Measurements from ENCODE around the gene PTPN1. TPM values are rescaled to one million over a fixed set of nuclear protein-coding genes. Genes with fewer than 3 reads are reported as not detected.
"Not testable (repeated sequence)": the region's sequence is repeated elsewhere in the genome, so short reads cannot be mapped to it uniquely, and the experiment has no call there.

Gene PTPN1
- total and polyA plus RNA-seq, 2 of the 13 experiments (the other 11 are each of a cell fraction or from before 2014, with no cell fraction given), result 17.7 to 37.2 TPM

DNA sequence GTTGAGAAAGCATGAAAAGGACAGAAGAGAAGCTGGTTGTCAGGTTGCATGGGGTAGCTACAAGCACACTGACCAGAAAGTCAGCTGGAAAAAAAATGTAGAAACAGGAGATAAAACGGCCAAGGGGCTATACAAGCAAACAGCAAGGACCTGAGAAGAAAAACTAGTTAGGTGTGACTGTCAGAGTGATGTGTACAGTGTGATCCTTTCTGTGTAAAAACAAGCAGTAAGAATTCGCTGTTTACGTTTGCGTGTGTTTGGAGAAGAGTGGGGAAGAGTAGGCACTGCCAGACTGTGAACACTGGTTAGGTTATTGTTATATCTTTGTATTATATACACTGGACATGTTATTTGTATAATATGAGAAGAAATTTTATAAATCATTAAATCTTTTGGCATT lies 28.1 kb downstream of the PTPN1 start:
- TF ChIP-seq ZNF564 (CRISPR knock-in tag; IDR thresholded peaks at IDR 0.05), result no peak
- no peak for TF ChIP-seq GATAD1 (CRISPR knock-in tag; IDR thresholded peaks at IDR 0.05)
- no peak for TF ChIP-seq FOXA1 (IDR thresholded peaks at IDR 0.05)
- TF ChIP-seq FOXA1 (CRISPR knock-in tag; IDR thresholded peaks at IDR 0.05), result 0 out of 2 replicates have a peak, but pooled peaks have one; percentile 13
- no peak for TF ChIP-seq KLF16 (CRISPR knock-in tag; IDR thresholded peaks at IDR 0.05)
- no peak for TF ChIP-seq ZSCAN31 (CRISPR knock-in tag; IDR thresholded peaks at IDR 0.05; ENCODE audit: low read depth)
- no peak for ATAC-seq
- peaks cover 51% of the 10 kb centered on the region for H3K79me2 ChIP-seq (ENCODE audit: insufficient read depth, low read length)
- no peak overlapping the region for H2AFZ ChIP-seq (ENCODE audit: low read length)
- BruUV-seq (replicated peaks), result TSS peak; percentile 15
- H3K4me1 ChIP-seq (ENCODE audit: insufficient read depth, low read length), result peaks cover 25% of the 10 kb centered on the region
- H3K4me3 ChIP-seq (replicated peaks in 1 of 3; ENCODE audit: insufficient read depth in 1 of 3, low read depth in 2 of 3, low read length in 3 of 3), result no peak overlapping the region
- H3K27ac ChIP-seq (ENCODE audit: extremely low read length, insufficient read depth, low read length), result no peak overlapping the region
- peaks cover 0 to 3% of the 10 kb centered on the region in 2 experiments; a peak in 1 of 5 replicates for H3K36me3 ChIP-seq (replicated peaks in 1 of 2; ENCODE audit: control insufficient read depth in 1 of 2, insufficient read depth in 2 of 2, low read length in 2 of 2)
- DNase-seq (ENCODE audit: low spot score), result no peak
- POLR2A ChIA-PET, result no interaction called here
- 80% methylated on average over 4 of the region's 4 CpGs for WGBS (ENCODE audit: low lambda C conversion rate)
- FAIRE-seq, result no peak
- H3K9ac ChIP-seq (ENCODE audit: insufficient read depth, low read depth, low read length), result no peak overlapping the region
- CTCF ChIA-PET (ENCODE audit: low intra/inter-chr PET ratio, low total read pairs), result no interaction called here
- no peaks in the 10 kb centered on the region for H3K9me3 ChIP-seq (ENCODE audit: low read length)
- no peaks in the 10 kb centered on the region for H4K20me1 ChIP-seq (ENCODE audit: insufficient read depth, low read length)
- in situ Hi-C loops (cut with HindIII; ENCODE audit: extremely low pct_ligation_motif_present, low pct_unique_long_range_greater_than_20kb) (no loop called here), intact Hi-C loops (cut with micrococcal nuclease; ENCODE audit: unreplicated experiment) (no loop called here)
- H3K4me2 ChIP-seq (ENCODE audit: low read depth, low read length), result no peak overlapping the region
- H3K27me3 ChIP-seq (ENCODE audit: control insufficient read depth in 1 of 2, insufficient read depth in 2 of 2, low read length in 2 of 2), result no peaks in the 10 kb centered on the region

DNA sequence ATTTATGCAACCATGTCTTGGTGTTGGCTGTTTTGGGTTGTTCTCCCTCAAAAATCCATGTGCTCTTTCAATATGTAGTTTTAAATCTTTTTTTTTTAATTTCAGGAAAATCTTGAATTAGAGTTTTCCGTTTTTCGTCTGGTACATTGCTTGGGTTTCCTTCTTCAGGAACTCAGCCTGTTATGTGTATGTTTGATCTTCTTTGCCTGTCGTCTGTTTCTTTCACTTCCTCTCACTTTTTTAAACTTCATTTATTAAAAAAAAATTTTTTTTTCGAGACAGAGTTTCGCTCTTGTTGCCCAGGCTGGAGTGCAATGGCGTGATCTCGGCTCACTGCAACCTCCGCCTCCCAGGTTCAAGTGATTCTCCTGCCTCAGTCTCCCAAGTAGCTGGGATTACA lies 29.6 kb downstream of the PTPN1 start:
- H3K36me3 ChIP-seq (replicated peaks in 1 of 2; ENCODE audit: control insufficient read depth in 1 of 2, insufficient read depth in 2 of 2, low read length in 2 of 2); DNase-seq (ENCODE audit: low spot score); H3K9me3 ChIP-seq (ENCODE audit: low read length); in situ Hi-C loops (cut with HindIII; ENCODE audit: extremely low pct_ligation_motif_present, low pct_unique_long_range_greater_than_20kb); ATAC-seq; CTCF ChIA-PET (ENCODE audit: low intra/inter-chr PET ratio, low total read pairs); BruUV-seq (replicated peaks); H4K20me1 ChIP-seq (ENCODE audit: insufficient read depth, low read length); FAIRE-seq; H3K4me3 ChIP-seq (replicated peaks in 1 of 3; ENCODE audit: insufficient read depth in 1 of 3, low read depth in 2 of 3, low read length in 3 of 3); H3K27me3 ChIP-seq (ENCODE audit: control insufficient read depth in 1 of 2, insufficient read depth in 2 of 2, low read length in 2 of 2); H3K9ac ChIP-seq (ENCODE audit: insufficient read depth, low read depth, low read length); H2AFZ ChIP-seq (ENCODE audit: low read length); intact Hi-C loops (cut with micrococcal nuclease; ENCODE audit: unreplicated experiment); H3K27ac ChIP-seq (ENCODE audit: extremely low read length, insufficient read depth, low read length); H3K4me2 ChIP-seq (ENCODE audit: low read depth, low read length): not testable (repeated sequence)
- 97% methylated on average over 8 of the region's 8 CpGs for WGBS (ENCODE audit: low lambda C conversion rate)
- H3K79me2 ChIP-seq (ENCODE audit: insufficient read depth, low read length), result peaks cover 44% of the 10 kb centered on the region
- POLR2A ChIA-PET, result interaction anchor here (0.7 kb wide), 1 partner anchor 626 kb away, joined by 3 read pairs; no protein-coding TSS in a partner anchor
- peaks cover 25% of the 10 kb centered on the region for H3K4me1 ChIP-seq (ENCODE audit: insufficient read depth, low read length)
